ENCODE results near the gene INF2.

Gene INF2

GRCh38 chr14:104691546-104692260 is 2.3 kb downstream of the INF2 start:
- H3K4me1 Mint-ChIP-seq = peaks cover 38% of the 10 kb centered on the region
- no peaks in the 10 kb centered on the region for H3K36me3 Mint-ChIP-seq (ENCODE audit: low read depth)
- H3K27me3 Mint-ChIP-seq (ENCODE audit: low read depth, poor library complexity) = no peaks in the 10 kb centered on the region
- DNase-seq = no peak
- H3K4me3 Mint-ChIP-seq = no peak overlapping the region
- H3K27ac Mint-ChIP-seq = no peak overlapping the region
- no peaks in the 10 kb centered on the region for H3K9me3 Mint-ChIP-seq
- no peak for TF ChIP-seq CTCF (IDR thresholded peaks at IDR 0.05)

GRCh38 chr14:104692261-104692938 is 3.0 kb downstream of the INF2 start:
- DNase-seq = no peak
- no peak overlapping the region for H3K27ac Mint-ChIP-seq
- H3K36me3 Mint-ChIP-seq (ENCODE audit: low read depth) = no peaks in the 10 kb centered on the region
- TF ChIP-seq CTCF (IDR thresholded peaks at IDR 0.05) = no peak
- H3K4me3 Mint-ChIP-seq = no peak overlapping the region
- H3K27me3 Mint-ChIP-seq (ENCODE audit: low read depth, poor library complexity) = no peaks in the 10 kb centered on the region
- peaks cover 32% of the 10 kb centered on the region for H3K4me1 Mint-ChIP-seq
- no peaks in the 10 kb centered on the region for H3K9me3 Mint-ChIP-seq

DNA sequence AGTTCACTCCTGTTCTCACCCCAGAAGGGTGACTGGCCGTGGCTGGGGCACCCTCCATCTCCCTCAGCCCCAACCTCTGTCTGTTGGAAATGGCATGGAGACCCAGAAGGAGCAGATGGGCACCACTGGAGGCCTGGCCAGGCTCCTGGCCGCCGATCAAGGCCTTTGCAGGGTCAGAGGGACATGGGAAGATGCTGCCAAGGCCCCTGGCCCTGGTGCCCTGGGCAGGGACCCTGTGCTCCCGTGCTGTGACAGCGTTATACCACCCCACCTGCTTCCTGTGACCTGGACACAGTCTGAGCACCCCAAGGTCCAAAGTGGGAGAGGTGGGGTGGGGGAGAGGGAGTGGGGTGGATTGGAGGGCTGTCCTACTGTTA is 3.5 kb downstream of the INF2 start:
- Mint-ChIP-seq H3K4me3 (no peak overlapping the region), H3K27me3 (ENCODE audit: low read depth, poor library complexity) (no peaks in the 10 kb centered on the region), H3K27ac (no peak overlapping the region), H3K9me3 (no peaks in the 10 kb centered on the region), H3K4me1 (peaks cover 26% of the 10 kb centered on the region), H3K36me3 (ENCODE audit: low read depth) (no peaks in the 10 kb centered on the region)
- no peak for TF ChIP-seq CTCF (IDR thresholded peaks at IDR 0.05)
- DNase-seq = no peak

- DNase-seq = no peak
- peaks cover 32% of the 10 kb centered on the region for H3K4me1 Mint-ChIP-seq
- H3K36me3 Mint-ChIP-seq (ENCODE audit: low read depth) = no peaks in the 10 kb centered on the region
- peak overlapping the region; percentile 44 for H3K4me3 Mint-ChIP-seq
- H3K27me3 Mint-ChIP-seq (ENCODE audit: low read depth, poor library complexity) = no peaks in the 10 kb centered on the region
- H3K27ac Mint-ChIP-seq = no peak overlapping the region
- TF ChIP-seq CTCF (IDR thresholded peaks at IDR 0.05) = no peak
- H3K9me3 Mint-ChIP-seq = no peaks in the 10 kb centered on the region
These were observed 4.3 kb downstream of the INF2 start for GRCh38 chr14:104693482-104694431.

- Mint-ChIP-seq H3K27me3 (ENCODE audit: low read depth, poor library complexity) (no peaks in the 10 kb centered on the region), H3K4me1 (peaks cover 32% of the 10 kb centered on the region), H3K9me3 (no peaks in the 10 kb centered on the region), H3K27ac (no peak overlapping the region), H3K36me3 (ENCODE audit: low read depth) (no peaks in the 10 kb centered on the region), H3K4me3 (peak overlapping the region; percentile 44)
- DNase-seq = no peak
- TF ChIP-seq CTCF (IDR thresholded peaks at IDR 0.05) = no peak
These were observed 5.1 kb downstream of the INF2 start for GRCh38 chr14:104694475-104694950.

All from nephron progenitor cell (in vitro differentiated cells).